Sigmoid colon (tissue), 7 donors: ENCODE measurements around the gene SLC49A4. TPM values are rescaled to one million over a fixed set of nuclear protein-coding genes. Genes with fewer than 3 reads are reported as not detected.

Experiments
- DNase-seq: peaks from one replicate; pipeline ENCODE4 v3.0.0-alpha.2; 2019
- H3K27ac ChIP-seq, 4 donors: fragments of 200-600 bp; sonication (generic); one replicate each; pipeline ENCODE4 v1.5.1; 2016 to 2019; ENCODE audit warnings: mild to moderate bottlenecking in 1 of 4
- H3K27me3 ChIP-seq, 3 donors: fragments of 200-600 bp; sonication (generic); one replicate each; pipeline ENCODE4 v1.5.1; 2019; ENCODE audit warnings: mild to moderate bottlenecking in 1 of 3
- H3K36me3 ChIP-seq, 4 donors: fragments of 200-600 bp; sonication (generic); one replicate each; pipeline ENCODE4 v1.5.1; 2016 to 2019
- H3K4me1 ChIP-seq, 4 donors: fragments of 200-600 bp; sonication (generic); one replicate each; pipeline ENCODE4 v1.5.1; 2017 to 2019
- H3K4me3 ChIP-seq, 4 donors: fragments of 200-600 bp; sonication (generic); one replicate each; pipeline ENCODE4 v1.5.1; 2017 to 2019; ENCODE audit warnings: mild to moderate bottlenecking in 2 of 4, moderate library complexity in 1 of 4
- H3K9me3 ChIP-seq, 4 donors: fragments of 200-600 bp in 3 of 4; sonication (generic) in 3 of 4; one replicate each; pipeline versions ENCODE4 v1.5.1 to v1.6.1; 2013 to 2019
- EP300 ChIP-seq, 4 donors: sonication (generic); formaldehyde crosslinking; IDR thresholded peaks; one replicate each; pipeline ENCODE4 v1.6.1; 2017; ENCODE audit warnings: antibody characterized with exemption in 4 of 4
- POLR2A ChIP-seq, 2 donors: fragments of 450-650 bp; IDR thresholded peaks; one replicate each; pipeline ENCODE4 v1.6.1; 2016; ENCODE audit warnings: antibody characterized with exemption in 2 of 2, mild to moderate bottlenecking in 2 of 2, moderate library complexity in 2 of 2
- POLR2AphosphoS5 ChIP-seq, 4 donors: sonication (generic); formaldehyde crosslinking; IDR thresholded peaks; one replicate each; pipeline ENCODE4 v1.6.1; 2017; ENCODE audit warnings: antibody characterized with exemption in 4 of 4
- WGBS, 2 donors: extraction: QIAGEN DNeasy Blood & Tissue Kit; methylation state at CpG; one replicate each; pipeline ENCODE4 v1.1.7; 2013; 5-methylcytosine and 5-hydroxymethylcytosine counted together
- intact Hi-C: fragments of 100-400 bp; cut with DNase I; formaldehyde crosslinking; loops from one replicate; pipeline ENCODE4 v1.15.1; 2023
- polyA plus RNA-seq, 3 donors: library from polyadenylated mRNA; stranded (reverse); fragments of 200-250 nt; gene quantifications; one replicate each; pipeline ENCODE4 v1.2.3, GENCODE V29; 2013
- total RNA-seq, 4 donors: library from RNA; depleted of rRNA; stranded (reverse); fragments of >200 nt; gene quantifications; one replicate each; pipeline ENCODE4 v1.1.0, GENCODE V29; 2016
- TF ChIP-seq, protein P1 (sequence below), 4 experiments: fragments of 450-650 bp in 3 of 4; fragments of 200-600 bp in 1 of 4; IDR thresholded peaks; one replicate each; pipeline ENCODE4 v1.5.1; 2016 to 2019; ENCODE audit warnings: antibody characterized with exemption in 4 of 4, mild to moderate bottlenecking in 3 of 4, moderate library complexity in 2 of 4
- donor health status: healthy with polysubstance abuse.
- donor health status: Bipolar disorder and iron deficiency.
- donor health status: healthy.

Gene SLC49A4
- total and polyA plus RNA-seq, 7 donors = 3.0 to 20.6 (median 15.0) TPM

DNA sequence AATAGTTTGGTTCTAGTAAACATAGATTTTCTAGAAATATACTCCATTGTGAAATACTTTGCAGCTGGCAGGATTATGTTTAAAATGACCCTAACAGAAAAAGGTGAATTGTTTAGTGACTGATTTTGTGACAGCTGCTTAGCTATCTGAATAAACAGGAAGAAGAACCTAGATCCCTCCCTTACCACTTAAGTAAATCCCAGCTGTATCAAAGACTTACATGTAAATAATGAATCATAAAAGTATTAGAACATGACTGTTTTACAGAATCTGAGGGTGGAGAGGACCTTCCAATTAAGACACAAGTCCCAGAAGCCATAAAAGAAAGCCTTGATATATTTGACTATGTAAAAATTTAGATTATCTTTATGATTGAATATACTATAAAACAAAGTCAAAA lies 15.9 kb downstream of the SLC49A4 start:
- Histone ChIP-seq H3K27ac (no peak overlapping the region), H3K27me3 (no peaks in the 10 kb centered on the region), H3K4me3 (no peak overlapping the region), H3K9me3 (no peaks in the 10 kb centered on the region), H3K36me3 (peaks cover 0 to 23% (median 0%) of the 10 kb centered on the region in 4 donors), H3K4me1 (no peaks in the 10 kb centered on the region)
- no peak for DNase-seq
- intact Hi-C loops = no loop called here
- TF ChIP-seq EP300 (IDR thresholded peaks at IDR 0.05) (no peak), POLR2A (IDR thresholded peaks at IDR 0.05) (no peak), POLR2AphosphoS5 (IDR thresholded peaks at IDR 0.05) (no peak)
- TF ChIP-seq, protein P1, sequence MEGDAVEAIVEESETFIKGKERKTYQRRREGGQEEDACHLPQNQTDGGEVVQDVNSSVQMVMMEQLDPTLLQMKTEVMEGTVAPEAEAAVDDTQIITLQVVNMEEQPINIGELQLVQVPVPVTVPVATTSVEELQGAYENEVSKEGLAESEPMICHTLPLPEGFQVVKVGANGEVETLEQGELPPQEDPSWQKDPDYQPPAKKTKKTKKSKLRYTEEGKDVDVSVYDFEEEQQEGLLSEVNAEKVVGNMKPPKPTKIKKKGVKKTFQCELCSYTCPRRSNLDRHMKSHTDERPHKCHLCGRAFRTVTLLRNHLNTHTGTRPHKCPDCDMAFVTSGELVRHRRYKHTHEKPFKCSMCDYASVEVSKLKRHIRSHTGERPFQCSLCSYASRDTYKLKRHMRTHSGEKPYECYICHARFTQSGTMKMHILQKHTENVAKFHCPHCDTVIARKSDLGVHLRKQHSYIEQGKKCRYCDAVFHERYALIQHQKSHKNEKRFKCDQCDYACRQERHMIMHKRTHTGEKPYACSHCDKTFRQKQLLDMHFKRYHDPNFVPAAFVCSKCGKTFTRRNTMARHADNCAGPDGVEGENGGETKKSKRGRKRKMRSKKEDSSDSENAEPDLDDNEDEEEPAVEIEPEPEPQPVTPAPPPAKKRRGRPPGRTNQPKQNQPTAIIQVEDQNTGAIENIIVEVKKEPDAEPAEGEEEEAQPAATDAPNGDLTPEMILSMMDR (IDR thresholded peaks at IDR 0.05) = no peak

DNA sequence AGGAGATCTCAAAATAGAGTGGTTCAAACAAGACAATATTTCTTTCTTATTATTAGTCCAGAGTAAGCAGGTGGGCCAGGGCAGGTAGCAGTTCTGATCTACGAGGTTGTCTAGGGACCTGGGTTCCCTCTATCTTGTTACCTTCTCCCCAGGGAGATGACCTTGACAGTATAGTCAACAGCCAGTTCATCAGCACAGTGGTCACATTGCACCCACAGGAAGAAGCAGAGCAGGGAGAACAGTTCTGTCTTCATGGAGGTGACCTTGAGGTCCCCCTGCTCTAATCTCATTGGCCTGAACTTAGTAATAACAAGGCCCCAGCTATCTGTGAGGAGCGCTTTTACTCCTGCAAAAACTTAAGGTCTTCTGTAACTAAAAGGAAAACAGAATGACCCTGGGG lies 21.7 kb downstream of the SLC49A4 start:
- intact Hi-C loops = no loop called here
- H3K36me3 ChIP-seq = peaks cover 0 to 4% (median 0%) of the 10 kb centered on the region in 4 donors
- no peak overlapping the region for H3K27ac ChIP-seq
- TF ChIP-seq EP300 (IDR thresholded peaks at IDR 0.05) (no peak), POLR2AphosphoS5 (IDR thresholded peaks at IDR 0.05) (no peak), POLR2A (IDR thresholded peaks at IDR 0.05) (no peak)
- TF ChIP-seq, protein P1 (IDR thresholded peaks at IDR 0.05) = no peak
- DNase-seq = no peak
- 95 to 97% methylated on average over 2 of the region's 2 CpGs for WGBS, 2 donors
- no peaks in the 10 kb centered on the region for H3K27me3 ChIP-seq
- H3K4me3 ChIP-seq = no peak overlapping the region
- no peaks in the 10 kb centered on the region for H3K4me1 ChIP-seq
- no peaks in the 10 kb centered on the region for H3K9me3 ChIP-seq

DNA sequence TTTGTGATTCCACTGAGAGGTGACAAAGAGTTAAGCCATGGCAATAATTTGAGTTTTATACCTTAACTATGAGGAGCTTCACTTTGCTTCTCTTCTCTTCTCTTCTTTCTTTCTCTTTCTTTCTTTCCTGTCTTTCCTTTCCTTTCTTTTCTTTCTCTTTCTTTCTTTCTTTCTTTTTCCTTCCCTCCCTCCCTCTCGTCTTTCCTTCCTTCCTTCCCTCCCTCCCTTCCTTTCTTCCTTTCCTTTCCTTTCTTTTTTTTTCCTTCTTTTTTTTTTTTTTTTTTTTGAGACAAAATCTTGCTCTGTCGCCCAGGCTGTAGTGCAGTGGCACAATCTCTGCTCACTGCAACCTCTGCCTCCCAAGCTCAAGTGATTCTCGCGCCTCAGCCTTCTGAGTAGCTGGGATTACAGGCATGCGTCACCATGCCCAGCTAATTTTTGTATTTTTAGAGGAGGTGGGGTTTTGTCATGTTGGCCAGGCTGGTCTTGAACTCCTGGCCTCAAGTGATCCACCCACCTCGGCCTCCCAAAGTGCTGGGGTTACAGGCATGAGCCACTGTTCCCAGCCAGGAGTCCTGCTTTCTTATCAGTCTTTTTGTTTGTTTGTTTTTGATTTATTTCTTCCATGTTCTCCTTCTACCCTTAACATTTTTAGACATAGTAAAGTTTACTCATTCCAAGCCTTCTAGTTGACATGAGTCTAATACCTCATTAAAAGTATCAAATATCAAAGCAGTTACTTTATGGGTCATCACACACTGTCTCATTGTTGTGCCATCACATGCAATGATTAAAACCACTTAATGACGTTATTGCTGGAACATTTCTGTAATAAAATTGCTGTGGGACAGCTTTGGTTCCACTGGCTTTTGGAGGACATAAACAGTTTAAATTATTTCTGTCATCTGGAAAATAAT lies 29.9 kb downstream of the SLC49A4 start:
- intact Hi-C loops = no loop called here
- TF ChIP-seq EP300 (IDR thresholded peaks at IDR 0.05) (no peak), POLR2A (IDR thresholded peaks at IDR 0.05) (no peak), POLR2AphosphoS5 (IDR thresholded peaks at IDR 0.05) (no peak)
- TF ChIP-seq, protein P1 (IDR thresholded peaks at IDR 0.05) = no peak
- 90 to 91% methylated on average over 7 of the region's 7 CpGs for WGBS, 2 donors

DNA sequence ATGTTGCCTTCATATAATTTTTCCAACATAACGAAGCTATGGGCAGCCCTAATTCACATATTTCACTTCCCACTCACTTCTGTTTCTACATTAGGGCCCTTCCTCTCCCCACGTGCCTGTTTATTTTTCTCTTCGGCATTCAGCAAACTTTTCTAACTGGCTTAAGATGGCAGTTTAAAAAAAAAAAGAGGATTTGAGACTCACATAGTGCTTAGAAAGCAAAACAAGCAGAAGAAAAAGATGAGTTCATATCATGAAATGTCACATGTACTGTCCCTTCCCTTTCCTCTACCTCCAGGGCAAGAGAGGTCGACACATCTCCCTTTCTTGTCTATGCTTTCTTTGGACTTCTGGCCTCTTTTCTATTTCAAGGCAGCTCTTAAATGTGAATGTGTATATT lies 30.6 kb downstream of the SLC49A4 start:
- no peaks in the 10 kb centered on the region for H3K27me3 ChIP-seq
- H3K4me1 ChIP-seq = no peaks in the 10 kb centered on the region
- TF ChIP-seq EP300 (IDR thresholded peaks at IDR 0.05) = no peak
- no peak for TF ChIP-seq POLR2AphosphoS5 (IDR thresholded peaks at IDR 0.05)
- TF ChIP-seq, protein P1 (IDR thresholded peaks at IDR 0.05) = no peak
- TF ChIP-seq POLR2A (IDR thresholded peaks at IDR 0.05) = no peak
- H3K9me3 ChIP-seq = no peaks in the 10 kb centered on the region
- WGBS, 2 donors = 79 to 80% methylated on average over 4 of the region's 4 CpGs
- H3K36me3 ChIP-seq = peaks cover 0 to 27% (median 0%) of the 10 kb centered on the region in 4 donors
- DNase-seq = no peak
- H3K27ac ChIP-seq = no peak overlapping the region
- no peak overlapping the region for H3K4me3 ChIP-seq
- intact Hi-C loops = no loop called here

More for the DNA sequence above, 29.9 kb downstream of the SLC49A4 start:
- H3K4me1 ChIP-seq = no peaks in the 10 kb centered on the region
- no peak overlapping the region for H3K4me3 ChIP-seq
- H3K27me3 ChIP-seq = no peaks in the 10 kb centered on the region
- no peak for DNase-seq
- no peaks in the 10 kb centered on the region for H3K9me3 ChIP-seq
- no peak overlapping the region for H3K27ac ChIP-seq
- peaks cover 0 to 27% (median 0%) of the 10 kb centered on the region in 4 donors for H3K36me3 ChIP-seq
